Stimulated activated CD8-positive, alpha-beta memory T cell treated with anti-CD3 and anti-CD28 coated beads, Interleukin-12 subunit alpha, Interleukin-12 subunit beta, amount 100 ng/mL, for 24 hours (primary cell): ENCODE results near the gene TRIM39.
A peak's percentile ranks its signal among the peaks of the same experiment; 100 is the strongest.
"Not testable (repeated sequence)": the region's sequence is repeated elsewhere in the genome, so short reads cannot be mapped to it uniquely, and the experiment has no call there.

ENCODE experiments used
- DNase-seq: peaks from one replicate; pipeline ENCODE4 v3.0.0-alpha.2; 2020; ENCODE audit errors: extremely low read depth

The TRIM39 gene

DNA sequence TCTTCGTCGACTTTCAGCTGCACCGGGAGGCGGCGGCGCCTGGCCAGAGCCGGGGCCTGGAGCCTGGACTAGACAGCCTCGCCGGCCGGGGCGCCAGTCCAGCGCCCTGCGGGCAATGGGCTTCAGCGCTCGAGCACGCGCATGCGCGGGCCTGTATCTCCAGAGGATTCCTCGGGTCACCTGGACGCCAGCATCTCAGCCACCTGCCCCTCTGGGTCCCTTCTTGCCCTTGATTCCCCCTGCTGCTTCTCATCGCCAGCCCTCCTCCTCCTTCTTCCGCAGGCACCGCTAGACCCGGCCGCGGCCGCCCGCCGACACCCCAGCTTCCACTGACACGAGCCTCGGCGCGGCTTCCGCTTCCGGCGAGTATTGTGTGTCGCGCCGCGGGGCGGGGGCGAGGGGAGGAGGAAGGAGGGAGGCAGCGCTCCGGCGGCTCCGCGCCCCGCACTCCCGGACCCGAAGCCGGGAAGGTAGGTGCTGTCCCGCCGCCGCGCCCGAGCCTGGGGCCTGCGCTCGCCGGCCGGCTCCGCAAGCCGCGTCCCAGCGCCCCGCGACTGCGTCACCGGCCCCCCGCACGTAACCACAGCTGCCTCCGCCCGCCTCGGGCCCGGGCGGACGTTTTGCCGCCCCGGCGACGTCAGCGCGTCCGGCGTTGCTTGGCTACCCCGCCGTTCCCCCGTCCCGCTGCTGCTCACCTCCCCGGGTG lies at the start of gene TRIM39:
TSS of gene TRIM39 (plus strand) at position 402 of the 706 bp plus-strand sequence. CDS start 2,391 bp downstream, outside the sequence.
- peak; percentile 75 for DNase-seq

DNA sequence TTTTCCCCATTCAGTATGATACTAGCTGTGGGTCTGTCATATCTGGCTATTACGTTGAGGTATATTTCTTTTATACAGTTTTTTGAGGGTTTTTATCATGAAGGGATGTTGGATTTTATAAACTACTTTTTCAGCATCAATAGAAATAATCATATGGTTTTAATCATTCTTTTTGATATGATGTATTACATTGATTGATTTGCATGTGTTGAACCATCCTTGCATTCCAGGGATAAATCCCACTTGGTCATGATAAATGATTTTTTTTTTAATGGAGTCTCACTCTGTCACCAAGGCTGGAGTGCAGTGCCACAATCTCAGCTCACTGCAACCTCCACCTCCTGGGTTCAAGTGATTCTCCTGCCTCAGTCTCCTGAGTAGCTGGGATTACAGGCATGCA lies 45.7 kb upstream of the TRIM39 start:
- not testable (repeated sequence) for DNase-seq

DNA sequence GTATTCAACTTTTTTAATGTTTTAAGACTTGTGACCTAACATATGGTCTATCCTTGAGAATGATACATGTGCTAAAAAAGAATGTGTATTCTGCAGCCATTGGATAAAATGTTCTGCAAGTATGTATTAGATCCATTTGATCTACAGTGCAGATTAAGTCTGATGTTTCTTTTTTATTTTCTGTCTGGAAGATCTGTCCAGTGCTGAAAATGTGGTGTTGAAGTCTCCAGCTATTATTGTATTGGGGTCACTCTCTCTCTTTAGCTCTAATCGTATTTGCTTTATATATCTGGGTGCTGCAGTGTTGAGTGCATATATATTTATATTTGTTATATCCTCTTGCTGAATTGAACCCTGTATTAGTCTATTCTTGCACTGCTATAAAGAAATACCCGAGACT lies 44.2 kb upstream of the TRIM39 start:
- DNase-seq: no peak

DNA sequence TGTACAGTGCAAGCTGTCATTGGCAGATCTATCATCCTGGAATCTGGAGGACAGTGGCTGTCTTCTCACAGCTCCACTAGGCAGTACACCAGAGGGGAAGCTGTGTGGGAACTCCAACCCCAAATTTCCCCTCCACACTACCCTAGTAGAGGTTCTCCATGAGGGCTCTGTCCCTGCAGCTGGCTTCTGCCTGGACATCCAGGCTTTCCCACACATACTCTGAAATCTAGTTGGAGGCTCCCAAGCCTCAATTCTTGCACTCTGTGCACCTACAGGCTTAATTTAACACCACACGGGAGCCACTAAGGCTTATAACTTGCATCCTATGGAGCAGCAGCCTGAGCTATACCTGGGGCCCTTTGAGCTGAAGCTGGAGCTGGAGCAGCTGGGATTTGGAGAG lies 43.0 kb upstream of the TRIM39 start:
- no peak for DNase-seq

DNA sequence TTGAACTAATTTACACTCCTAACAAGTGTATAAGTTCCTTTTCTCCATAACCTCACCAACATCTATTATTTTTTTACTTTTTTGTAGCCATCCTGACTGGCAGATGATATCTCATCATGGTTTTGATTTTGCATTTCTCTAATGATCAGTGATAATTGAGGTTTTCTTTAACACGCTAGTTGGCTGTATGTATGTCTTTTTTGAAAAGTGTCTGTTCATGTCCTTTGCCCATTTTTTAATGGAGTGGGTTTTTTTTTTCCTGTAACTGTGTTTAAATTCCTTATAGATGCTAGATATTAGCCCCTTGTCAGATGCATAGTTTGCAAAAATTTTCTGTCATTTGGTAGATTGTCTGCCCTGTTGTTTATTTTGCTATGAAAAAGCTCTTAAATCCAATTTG lies 39.6 kb upstream of the TRIM39 start:
- DNase-seq: no peak

DNA sequence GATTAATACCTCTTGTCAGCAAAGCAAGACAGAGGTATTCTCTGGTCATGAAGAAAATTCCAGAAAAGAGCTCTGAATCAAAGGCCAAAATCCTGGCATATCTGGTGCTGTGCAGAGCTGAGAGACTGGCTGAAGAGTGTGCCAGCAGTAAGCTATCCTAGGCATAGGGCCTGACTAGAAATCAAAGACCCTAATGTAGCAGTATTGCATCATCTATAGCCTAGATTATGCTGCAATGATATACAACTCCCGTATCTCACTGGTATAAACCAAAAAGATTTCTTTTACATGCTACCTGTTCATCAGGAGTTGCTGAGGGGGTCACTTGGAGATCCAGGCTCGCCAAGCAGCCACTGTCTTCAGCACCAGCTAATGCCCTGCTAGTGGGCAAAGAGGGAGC lies 30.9 kb upstream of the TRIM39 start:
- no peak for DNase-seq

DNA sequence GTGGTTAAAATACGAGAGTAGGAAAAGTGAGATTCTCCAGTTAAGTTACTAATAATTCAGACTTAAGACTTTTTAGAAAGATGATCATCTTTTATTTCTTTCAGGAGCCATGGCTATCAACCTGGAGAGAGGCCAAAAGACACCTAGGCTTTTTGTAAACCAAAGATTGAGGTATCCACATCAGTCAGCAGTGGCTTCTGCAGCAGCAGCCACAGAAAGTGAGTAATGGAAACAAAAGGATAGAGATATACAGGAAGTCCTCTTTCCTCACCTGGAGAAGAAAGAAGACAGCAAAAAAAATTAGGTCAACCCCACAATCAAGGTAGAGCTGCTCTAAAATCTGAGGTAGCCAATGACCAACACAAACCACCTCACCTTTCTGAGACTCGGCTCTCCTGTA lies 22.7 kb upstream of the TRIM39 start:
- no peak for DNase-seq

DNA sequence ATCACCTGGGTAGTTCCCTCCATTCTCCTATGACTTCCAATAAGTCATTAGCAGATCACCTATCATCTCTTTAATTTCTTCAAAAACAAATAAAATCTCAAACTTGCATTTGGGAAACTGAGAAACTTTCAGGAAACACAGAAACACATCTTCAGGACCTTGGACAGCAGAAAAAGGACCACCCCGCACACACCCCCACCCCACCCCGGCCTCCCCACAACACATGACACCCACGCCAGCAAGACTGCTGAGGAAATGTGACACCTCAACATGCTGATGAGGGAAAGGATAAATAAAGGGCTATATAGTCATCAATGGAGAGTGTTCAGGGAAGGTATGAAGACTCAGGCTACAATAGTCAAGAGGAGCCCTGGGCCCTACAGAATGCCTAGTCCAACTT lies 15.6 kb upstream of the TRIM39 start:
- no peak for DNase-seq

DNA sequence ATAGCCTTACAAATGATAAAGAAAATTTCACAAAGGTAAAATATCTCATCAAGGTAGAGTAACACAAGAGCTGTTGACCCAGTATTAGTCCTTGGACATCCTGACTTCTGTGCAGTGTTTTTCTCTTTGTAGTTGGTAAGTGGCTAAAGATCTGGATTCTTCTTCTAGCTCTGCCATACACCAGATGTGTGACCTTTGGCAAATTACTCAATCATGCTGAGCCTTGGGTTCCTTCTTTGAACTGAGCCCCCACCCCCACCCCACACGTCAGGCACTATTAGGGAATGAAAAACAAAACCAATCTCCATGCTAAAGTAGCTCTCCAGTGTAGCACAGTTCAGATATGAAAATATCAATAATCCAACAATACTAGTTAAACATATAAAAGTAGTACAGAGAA lies 15.1 kb upstream of the TRIM39 start:
- DNase-seq: no peak

DNA sequence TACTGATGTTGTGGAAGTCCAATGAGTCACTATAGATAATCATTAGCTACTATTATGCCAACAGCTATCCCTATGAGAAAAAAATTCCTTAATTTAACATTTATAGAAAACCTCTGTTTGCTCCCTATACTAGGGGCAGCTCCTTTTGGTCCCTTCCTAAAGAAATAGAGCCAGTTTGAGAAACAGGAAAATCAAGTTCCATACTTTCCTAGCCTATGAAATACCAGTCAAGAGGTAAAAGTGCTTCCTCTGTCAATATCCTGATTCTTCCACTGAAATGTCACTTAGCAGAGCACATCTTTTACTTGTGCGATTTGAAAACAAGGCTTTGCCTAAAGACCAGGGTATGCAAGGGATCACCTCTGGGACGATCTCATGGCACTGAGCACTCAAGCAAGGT lies 14.5 kb upstream of the TRIM39 start:
- no peak for DNase-seq

DNA sequence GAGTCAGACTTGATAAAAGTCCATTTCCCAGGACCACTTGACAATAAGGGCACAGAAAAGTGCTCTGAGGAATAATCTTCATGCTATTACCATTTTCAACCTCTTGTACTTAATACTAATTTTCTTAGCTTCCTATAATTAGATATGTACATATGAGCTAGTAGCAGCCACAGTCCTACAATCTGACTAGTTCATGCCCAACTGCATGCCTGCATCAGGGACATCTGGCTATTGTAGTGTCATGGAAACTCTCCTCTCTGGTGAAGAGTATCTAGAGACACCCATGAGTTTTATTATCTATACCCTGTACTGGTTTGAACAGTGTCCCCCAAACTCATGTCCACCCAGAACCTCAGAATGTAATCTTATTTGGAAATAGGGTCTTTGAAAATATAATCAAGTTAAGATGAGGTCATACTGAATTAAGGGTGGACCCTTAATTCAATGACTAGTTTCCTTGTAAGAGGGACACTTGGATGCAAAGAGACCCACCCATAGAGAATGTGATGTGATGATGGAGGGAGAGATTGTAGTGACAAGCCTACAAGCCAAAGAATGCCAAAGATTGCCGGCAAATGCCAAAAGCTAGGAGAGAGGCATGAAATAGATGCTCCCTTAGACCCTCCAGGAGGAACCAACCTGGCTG lies 13.9 kb upstream of the TRIM39 start:
- no peak for DNase-seq

DNA sequence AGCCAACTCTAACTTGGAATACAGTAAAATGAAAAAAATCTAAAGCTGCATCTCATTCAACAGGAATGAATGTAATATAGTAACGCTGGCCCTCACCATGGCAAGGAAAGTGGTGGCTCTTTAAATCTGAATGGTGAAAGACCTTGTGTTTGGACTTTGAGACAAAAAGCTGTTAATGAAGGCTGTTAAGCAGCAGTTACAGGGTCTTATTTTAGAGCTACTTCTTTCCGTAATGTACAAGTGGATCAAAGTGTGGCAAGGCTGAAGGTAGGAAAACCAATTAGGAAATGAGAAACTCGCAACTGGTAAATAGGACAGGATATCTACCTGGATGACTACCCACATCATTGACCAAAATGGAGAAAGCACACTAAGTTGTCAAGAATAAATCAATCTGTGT lies 11.6 kb upstream of the TRIM39 start:
- no peak for DNase-seq

DNA sequence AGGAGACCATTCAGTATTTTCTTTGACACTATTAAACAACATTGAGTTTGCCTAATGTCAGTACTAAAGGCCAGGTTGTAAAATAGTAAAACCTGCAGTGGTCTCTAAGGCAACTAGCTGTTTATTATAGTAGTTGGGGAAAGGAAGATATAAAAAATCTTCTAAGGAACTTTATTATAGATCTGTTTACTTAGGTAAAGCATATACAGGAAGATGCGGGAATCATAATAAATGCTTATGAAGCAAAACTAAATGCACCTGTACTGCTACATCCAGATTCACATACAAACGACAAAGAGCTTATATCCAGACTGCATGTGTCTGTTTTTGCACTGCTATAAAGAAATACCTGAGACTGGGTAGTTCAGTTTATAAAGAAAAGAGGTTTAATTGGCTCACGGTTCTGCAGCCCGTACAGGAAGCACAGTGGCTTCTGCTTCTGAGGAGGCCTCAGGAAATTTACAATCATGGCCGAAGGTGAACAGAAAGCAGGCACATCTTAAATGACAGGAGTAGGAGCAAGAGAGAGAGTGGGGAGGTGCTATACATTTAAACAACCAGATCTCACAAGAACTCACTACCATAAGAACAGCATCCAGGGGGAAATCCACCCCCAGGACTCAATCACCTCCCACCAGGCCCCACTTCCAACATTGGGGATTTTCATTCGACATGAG lies 8.7 kb upstream of the TRIM39 start:
- no peak for DNase-seq

DNA sequence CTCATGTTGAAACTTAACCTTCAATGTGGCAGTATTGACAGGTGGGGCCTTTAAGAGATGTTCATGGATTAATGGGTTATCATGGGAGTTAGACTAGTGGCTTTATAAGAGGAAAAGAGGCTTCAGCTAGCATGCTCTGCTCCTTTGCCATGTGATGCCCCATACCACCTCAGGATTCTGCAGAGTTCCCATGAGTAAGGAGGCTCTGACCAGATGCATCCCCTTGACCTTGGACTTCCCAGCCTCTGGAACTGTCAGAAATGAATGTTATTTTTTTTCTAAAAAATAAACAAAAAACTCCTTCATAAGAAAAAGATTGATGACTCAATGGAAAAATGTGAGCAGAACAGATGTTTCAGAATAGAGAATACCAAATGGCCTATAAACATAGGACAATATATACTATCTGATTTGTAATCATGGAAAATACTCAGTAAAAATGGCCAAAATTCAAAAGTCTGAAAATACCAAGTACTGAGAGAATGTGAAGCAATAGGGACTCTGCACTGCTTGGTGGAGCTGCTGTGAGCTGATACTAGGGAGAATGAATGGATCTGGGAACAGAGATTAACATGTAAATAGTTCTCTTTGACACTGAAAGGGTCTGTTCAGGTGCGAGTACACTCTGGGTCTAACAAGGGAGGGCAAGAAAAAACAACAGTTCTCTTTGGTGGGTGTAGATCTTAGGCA lies 7.4 kb upstream of the TRIM39 start:
- no peak for DNase-seq

DNA sequence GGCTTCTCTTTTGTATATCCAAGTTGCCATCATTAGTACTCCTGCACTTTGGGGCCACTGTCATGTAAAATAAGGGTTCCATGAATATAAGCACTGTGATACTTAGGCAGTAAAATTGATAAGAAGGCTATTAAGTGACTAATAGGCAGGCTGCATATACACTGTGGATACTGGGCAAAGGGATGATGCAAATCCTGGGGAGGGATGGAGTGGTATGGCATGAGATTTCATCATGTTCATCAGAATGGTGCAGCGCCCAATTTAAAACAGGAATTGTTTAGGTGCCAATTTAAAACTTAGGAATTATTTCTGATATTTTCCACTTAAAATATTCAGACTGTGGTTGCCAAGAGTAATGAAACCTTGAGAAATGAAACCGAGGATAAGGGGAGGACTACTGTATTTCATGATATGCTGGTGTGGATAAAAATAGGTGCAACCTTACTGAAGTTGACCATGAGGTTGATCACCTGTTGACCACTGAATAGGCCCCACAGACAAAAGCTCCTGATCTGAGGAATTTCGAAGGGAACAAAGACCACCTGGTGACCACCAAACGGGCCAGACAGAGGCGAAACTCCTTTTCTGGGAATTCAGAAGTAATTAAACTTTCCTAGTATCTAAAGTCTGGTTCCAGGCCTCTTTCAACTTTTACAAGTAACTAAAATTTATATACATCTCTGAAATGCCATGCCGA lies 4.9 kb upstream of the TRIM39 start:
- DNase-seq: no peak

DNA sequence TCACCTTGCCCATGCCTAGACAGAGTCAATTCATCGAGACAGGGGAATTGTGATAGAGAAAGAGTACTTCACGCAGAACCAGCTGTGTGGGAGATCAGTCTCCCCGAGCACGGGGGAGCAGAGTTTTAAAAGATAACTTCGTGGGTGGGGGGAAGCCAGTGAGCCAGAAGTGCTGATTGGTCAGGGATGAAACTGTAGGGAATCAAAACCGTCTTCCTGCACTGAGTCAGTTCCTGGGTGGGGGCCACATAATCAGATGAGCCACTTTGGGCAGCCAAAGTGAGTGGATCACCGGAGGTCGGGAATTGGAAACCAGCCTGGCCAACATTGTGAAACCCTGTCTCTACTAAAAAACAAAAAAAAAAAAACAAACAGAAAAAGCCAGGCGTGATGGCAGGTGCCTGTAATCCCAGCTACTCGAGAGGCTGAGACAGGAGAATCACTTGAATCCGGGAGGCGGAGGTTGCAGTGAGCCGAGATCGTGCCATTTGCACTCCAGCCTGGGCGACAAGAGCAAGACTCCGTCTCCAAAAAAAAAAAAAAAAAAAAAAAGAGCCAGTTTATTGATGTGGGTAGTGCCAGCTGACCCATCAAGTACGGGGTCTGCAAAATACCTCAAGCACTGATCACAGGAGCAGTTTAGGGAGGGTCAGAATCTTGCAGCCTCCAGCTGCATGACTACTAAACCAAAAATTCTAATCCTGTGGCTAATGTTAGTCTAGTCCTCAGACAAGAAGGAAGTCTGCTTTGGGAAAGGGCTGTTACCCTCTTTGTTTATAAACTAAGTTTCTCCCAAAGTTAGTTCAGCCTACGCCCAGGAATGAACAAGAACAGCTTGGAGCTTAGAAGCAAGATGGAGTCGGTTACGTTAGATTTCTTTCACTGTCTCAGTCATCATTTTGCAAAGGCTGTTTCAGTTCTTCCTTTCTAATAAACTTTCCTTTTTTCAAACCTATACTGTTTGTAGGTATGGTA lies 3.9 kb upstream of the TRIM39 start:
- no peak for DNase-seq

DNA sequence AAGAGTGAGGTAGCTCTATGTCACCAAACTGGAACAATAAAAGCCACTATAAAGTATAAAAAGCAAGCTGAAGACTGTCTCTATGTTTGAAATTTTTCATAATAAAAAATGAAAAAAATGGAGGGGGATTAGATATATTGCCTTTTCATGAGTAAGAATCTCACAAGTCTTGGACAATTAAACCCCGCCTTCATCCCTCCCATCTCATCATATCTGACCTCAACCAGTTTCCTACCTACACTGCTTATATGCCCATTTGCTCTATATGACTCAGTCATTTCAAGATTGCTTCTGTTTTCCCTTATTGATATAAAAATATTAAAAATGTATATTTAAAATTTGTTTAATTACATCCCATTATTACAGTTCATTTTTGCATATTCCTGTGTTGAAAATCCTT lies 2.9 kb upstream of the TRIM39 start:
- DNase-seq: no peak

DNA sequence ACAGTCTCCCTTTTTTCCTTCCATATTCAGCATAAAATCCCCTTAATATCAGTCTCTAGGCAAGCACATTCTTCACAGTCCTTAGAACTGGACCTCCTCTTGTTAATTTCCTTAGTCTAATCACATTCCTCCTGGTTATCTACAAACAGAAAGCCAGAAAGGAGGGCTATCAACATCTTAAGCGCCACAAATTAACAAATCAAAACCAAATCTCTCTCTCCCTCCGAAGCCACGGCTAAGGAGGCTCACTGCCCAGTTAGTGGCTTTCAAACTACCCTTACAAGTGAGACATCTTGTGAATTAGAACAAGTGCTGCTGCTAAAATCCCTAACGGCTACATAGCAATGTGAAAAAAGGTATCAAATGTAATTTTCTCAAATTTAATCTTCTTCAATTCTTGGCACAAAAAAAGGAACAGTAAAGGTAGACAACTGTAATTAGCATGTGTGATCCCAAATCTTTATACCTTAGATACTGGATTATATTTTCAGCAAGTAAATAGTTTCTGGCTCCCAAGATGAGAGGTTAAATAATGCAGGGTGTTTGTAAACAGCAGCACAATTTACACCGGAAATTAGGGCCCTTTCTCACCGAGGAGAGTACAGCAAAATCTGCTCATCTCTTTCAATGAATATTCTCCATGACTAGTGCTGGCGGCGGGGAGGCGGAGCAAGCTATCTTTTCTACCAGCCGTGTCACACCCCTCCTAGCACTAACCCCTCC lies 1.4 kb upstream of the TRIM39 start:
- peak; percentile 80 for DNase-seq

DNA sequence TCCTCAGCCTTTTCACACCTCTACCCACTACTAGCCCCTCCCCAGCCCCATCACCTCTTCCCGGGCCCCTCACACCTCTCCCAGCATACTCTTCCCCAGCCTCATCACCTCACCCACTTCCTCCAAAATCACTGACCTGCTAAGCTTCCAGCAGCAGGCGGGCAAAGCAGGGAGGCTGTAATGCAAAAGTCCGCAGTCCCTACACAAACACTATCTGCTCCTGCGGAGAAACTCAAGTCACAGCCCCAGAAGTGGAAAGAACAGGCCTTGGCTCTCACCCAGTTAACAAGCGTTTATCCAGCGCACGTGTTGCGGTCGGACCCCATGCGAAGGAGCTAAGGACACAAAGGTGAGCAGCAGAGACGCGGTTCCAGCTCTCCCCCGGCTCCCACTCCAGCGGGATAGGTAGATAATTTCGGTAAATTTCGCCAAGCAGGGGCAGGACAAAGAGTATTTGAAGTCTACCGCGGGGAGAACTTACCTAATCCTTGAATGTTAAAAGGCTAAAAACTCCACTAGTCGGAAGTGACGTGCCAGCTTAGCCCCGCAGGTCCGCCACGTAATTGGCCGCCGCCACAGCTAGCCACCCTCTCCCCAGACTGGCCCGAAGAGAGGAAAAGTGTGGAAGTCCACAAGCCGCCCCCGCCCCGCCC lies 728 bp upstream of the TRIM39 start:
- DNase-seq: peak; percentile 49
